Measurements from ENCODE around the gene CSNK1E.

DNA sequence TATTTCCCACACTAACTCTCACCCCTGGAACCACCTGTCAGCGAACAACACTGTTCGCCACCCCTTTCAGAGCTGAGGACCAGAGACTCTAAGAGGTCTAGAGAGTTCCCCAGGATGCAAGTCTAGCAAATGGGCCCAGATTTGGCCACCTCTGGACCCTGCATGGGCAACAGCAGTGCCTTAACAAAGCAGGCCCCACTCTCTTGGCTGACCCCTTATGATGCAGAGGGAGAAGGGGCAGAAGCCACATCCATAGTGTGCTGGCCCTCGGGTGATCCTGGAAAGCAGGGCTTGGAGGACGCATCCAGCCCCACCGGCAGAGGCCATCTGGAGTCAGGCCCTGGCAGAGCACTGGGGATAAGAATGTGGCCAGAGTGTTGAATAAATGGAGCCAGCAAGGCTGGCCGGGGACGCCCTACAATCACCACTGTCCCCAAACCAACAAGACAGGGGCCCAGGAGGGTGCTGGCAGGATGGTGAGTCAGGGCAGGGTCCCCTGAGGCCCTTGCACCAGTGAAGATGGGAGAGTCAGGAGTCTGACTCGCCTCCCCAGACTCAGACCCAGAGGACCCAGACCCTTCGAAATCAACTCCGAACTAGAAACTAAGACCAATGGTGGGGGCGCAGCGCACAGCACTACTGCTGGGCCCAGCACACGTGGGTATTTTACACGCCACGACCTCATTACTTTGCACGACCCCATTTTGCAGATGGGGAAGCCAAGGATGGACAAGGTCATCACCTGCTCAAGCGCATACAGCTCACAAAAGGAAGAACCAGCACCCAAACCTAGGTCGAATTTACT is 6.5 kb downstream of the CSNK1E start:
- TF ChIP-seq, protein P1, sequence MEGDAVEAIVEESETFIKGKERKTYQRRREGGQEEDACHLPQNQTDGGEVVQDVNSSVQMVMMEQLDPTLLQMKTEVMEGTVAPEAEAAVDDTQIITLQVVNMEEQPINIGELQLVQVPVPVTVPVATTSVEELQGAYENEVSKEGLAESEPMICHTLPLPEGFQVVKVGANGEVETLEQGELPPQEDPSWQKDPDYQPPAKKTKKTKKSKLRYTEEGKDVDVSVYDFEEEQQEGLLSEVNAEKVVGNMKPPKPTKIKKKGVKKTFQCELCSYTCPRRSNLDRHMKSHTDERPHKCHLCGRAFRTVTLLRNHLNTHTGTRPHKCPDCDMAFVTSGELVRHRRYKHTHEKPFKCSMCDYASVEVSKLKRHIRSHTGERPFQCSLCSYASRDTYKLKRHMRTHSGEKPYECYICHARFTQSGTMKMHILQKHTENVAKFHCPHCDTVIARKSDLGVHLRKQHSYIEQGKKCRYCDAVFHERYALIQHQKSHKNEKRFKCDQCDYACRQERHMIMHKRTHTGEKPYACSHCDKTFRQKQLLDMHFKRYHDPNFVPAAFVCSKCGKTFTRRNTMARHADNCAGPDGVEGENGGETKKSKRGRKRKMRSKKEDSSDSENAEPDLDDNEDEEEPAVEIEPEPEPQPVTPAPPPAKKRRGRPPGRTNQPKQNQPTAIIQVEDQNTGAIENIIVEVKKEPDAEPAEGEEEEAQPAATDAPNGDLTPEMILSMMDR (conservative IDR thresholded peaks at IDR 0.05; ENCODE audit: low read depth, low read length) = no peak
- TF ChIP-seq EZH2 (IDR thresholded peaks at IDR 0.05; ENCODE audit: borderline replicate concordance, low read depth, low read length, poor library complexity, severe bottlenecking) = no peak
